GM18517 (cell line): ENCODE measurements around the gene OAS3.
"Not testable (repeated sequence)": the region's sequence is repeated elsewhere in the genome, so short reads cannot be mapped to it uniquely, and the experiment has no call there.

Experiments
- ATAC-seq: cut with Tn5 transposase; IDR thresholded peaks from one replicate; pipeline ENCODE4 v1.9.1; 2021; ENCODE audit warnings: mild to moderate bottlenecking, moderate library complexity; ENCODE audit not compliant: unreplicated experiment

OAS3 gene, protein sequence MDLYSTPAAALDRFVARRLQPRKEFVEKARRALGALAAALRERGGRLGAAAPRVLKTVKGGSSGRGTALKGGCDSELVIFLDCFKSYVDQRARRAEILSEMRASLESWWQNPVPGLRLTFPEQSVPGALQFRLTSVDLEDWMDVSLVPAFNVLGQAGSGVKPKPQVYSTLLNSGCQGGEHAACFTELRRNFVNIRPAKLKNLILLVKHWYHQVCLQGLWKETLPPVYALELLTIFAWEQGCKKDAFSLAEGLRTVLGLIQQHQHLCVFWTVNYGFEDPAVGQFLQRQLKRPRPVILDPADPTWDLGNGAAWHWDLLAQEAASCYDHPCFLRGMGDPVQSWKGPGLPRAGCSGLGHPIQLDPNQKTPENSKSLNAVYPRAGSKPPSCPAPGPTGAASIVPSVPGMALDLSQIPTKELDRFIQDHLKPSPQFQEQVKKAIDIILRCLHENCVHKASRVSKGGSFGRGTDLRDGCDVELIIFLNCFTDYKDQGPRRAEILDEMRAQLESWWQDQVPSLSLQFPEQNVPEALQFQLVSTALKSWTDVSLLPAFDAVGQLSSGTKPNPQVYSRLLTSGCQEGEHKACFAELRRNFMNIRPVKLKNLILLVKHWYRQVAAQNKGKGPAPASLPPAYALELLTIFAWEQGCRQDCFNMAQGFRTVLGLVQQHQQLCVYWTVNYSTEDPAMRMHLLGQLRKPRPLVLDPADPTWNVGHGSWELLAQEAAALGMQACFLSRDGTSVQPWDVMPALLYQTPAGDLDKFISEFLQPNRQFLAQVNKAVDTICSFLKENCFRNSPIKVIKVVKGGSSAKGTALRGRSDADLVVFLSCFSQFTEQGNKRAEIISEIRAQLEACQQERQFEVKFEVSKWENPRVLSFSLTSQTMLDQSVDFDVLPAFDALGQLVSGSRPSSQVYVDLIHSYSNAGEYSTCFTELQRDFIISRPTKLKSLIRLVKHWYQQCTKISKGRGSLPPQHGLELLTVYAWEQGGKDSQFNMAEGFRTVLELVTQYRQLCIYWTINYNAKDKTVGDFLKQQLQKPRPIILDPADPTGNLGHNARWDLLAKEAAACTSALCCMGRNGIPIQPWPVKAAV

DNA sequence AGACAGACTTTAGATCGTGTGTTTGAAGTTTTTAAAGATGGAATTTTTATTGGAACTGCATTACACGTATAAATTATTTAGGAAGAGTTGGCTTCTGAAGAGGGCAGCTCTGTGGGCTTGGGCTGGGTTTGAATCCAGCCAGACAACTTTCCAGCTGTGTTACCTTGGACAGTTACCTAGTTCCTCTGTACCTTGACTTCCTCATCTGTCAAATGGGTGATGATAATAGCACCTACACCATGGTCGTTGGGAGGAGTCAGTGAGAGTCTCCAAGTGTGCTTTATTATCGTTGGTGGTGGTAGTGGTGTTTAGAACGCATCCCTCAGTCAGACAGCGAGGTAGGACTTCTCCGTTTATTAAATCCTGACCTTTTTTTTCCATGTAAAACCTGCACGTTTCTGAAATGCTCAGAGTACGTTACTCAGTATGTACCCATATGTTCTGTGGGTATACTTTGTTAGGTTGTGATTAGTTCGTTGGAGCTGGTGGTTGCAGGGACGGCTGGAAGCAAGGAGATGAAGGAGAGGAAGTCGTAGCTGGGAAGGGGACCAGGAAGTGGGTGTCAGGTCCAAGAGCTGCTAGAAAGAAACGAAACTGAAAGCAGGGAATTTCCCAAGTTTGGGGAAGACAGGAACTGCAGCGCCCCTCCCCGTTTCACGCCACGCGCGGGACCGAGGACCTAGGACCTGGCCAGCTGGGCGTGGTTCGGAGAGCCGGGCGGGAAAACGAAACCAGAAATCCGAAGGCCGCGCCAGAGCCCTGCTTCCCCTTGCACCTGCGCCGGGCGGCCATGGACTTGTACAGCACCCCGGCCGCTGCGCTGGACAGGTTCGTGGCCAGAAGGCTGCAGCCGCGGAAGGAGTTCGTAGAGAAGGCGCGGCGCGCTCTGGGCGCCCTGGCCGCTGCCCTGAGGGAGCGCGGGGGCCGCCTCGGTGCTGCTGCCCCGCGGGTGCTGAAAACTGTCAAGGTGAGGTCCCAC lies at the start of gene OAS3:
Gene OAS3, plus strand, starts transcription at position 734 of the 979 bp plus-strand sequence. Its CDS starts 57 bp downstream, at position 791.
- ATAC-seq = no peak

GRCh38 chr12:112891093-112892024 lies 46.9 kb upstream of the OAS3 start:
- no peak for ATAC-seq

- no peak for ATAC-seq
Observed at GRCh38 chr12:112892856-112893255, 45.4 kb upstream of the OAS3 start.

- no peak for ATAC-seq
Observed at GRCh38 chr12:112894128-112894527, 44.1 kb upstream of the OAS3 start.

DNA sequence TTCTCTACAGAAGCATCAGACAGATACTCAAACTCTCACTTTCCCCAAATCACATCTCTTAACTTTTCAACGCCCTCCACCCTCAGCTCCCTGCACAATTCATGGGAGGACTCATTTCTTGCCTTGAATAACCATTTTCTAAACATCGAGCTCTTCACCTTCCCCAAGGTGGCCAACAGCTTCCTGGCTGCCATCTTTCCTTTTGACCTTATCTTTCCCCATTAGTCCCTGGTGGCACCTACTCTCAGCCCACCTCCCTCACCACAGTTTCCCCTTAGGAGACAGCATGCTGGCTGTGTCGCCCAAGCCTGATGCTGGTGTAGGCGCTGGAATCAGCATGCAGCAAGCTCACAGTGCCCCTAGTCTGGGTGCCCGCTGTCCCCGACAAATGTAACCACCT lies 39.9 kb upstream of the OAS3 start:
- no peak for ATAC-seq

DNA sequence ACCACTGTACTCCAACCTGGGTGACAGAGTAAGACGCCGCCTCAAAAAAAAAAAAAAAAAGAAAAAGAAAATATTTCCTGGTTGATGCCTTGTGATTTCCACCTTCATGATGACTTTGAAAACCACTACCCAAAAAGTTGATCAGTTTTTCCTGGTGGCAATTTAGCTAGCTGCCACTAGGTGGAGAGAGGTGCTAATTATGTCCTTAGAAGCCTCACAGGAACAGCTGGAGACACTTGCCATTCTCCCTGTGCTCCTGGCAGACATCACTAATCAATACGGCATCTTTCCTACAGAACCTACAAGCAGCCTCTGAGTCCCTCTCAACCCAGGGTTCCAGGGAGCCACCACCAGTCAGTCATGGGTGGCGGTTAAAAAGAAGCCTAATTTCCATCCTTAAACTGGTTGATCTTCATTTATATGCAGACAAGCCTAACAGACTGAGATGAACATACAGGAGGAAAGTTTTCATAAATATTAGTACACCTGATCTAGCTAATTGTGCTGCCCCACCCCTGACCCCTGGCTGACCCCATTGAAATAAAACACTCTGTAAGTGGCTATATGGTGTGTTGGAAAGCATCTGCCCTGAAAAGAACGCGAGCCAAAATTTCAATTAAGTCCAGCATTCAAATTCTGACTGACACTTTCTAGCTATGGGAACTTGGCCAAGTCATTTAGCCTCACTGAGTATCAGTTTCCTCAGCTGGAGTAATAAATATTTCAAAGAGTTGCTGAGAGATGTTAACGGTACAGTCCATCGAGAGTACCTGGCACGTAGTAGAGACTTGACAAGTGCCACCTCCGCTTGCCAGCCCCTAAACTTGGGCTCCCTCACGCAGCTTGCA lies 37.8 kb upstream of the OAS3 start:
- no peak for ATAC-seq

GRCh38 chr12:112901271-112901670 lies 37.0 kb upstream of the OAS3 start:
- no peak for ATAC-seq

- no peak for ATAC-seq
Observed at GRCh38 chr12:112904571-112904970, 33.7 kb upstream of the OAS3 start.

DNA sequence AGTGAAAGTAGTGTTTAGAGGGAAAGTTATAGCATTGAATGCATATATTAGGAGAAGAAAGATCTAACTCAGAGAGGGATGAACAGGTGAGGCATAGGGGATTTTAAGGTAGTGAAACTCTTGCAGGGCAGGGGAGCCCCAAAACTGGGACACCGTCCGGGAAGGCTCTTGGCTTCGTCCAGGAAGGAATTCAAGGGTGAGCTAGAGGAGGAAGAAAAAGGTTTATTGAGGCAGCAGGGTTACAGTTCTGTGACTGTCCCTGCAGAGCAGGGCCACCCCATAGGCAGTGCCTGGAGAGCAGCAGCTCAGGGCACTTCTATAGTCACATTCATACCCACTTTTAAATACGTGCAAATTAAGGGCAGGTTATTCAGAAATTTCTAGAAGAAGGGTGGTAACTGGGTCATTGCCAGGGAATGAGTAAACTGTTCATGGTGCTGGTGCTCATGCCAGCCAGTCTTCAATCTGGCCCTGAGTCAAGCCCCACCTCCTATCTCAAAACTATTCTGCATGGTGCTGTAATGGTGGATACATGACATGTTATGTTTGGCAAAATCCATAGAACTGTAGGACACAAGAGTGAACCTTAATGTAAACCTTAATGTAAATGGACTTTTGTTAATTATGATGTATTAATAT lies 32.7 kb upstream of the OAS3 start:
- no peak for ATAC-seq

GRCh38 chr12:112906712-112907414 lies 31.4 kb upstream of the OAS3 start, which contains the start of gene OAS1:
TSS of gene OAS1 (plus strand) at chr12:112906962. CDS start at chr12:112907040, 78 bp downstream.
- ATAC-seq = peak; percentile 76

- peak; percentile 39 for ATAC-seq
Observed at GRCh38 chr12:112907415-112908157, 30.7 kb upstream of the OAS3 start.

GRCh38 chr12:112908548-112908947 lies 29.7 kb upstream of the OAS3 start:
- no peak for ATAC-seq

GRCh38 chr12:112909693-112910092 lies 28.6 kb upstream of the OAS3 start:
- ATAC-seq = no peak

- ATAC-seq = no peak
Observed at GRCh38 chr12:112913038-112913688, 25.1 kb upstream of the OAS3 start.

DNA sequence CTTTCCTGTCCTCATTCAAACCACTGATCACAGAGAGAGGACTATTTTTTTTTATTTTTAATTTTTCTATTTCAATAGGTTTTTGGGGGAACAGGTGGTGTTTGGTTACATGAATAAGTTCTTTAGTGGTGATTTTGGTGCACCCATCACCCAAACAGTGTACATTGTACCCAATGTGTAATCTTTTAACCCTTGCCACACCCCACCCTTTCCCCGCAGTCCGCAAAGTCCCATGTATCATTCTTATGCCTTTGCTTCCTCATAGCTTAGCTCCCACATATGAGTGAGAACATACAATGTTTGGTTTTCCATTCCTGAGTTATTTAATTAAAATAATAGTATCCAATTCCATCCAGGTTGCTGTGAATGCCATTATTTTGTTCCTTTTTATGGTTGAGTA lies 24.4 kb upstream of the OAS3 start:
- ATAC-seq = not testable (repeated sequence)

DNA sequence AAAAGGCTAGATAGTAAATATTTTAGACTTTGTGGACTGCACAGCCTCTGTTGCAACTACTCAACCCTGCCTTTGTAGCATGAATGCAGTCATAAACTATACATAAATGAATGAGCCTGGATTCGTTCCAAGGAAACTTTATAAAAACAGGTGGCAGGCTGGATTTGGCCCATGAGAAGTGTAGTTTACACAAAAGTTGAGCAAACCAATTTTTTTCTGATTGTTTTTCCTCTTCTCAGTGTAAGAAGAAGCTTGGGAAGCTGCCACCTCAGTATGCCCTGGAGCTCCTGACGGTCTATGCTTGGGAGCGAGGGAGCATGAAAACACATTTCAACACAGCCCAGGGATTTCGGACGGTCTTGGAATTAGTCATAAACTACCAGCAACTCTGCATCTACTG lies 22.0 kb upstream of the OAS3 start:
- no peak for ATAC-seq
